Mammary epithelial cell (primary cell): ENCODE results near the gene HKDC1.

Source experiments
- CTCF ChIP-seq, 2 donors: IDR thresholded peaks in 1 of 2; conservative IDR thresholded peaks in 1 of 2; 2 replicates each; pipeline ENCODE4 v1.5.1; 2011 to 2012; ENCODE audit warnings: inconsistent platforms in 2 of 2, low read length in 2 of 2, mild to moderate bottlenecking in 2 of 2, control low read depth in 1 of 2, low read depth in 1 of 2; ENCODE audit not compliant: insufficient read depth in 1 of 2; ENCODE audit errors: extremely low read depth in 1 of 2
- EZH2 ChIP-seq: IDR thresholded peaks from 2 replicates; pipeline ENCODE4 v1.6.1; 2012; ENCODE audit warnings: low read length, inconsistent platforms, borderline replicate concordance

- TF ChIP-seq CTCF (conservative IDR thresholded peaks at IDR 0.05 in 1 of 2, IDR thresholded peaks at IDR 0.05 in 1 of 2; ENCODE audit: extremely low read depth in 1 of 2, insufficient read depth in 1 of 2, low read depth in 1 of 2, low read length in 2 of 2) (no peak), EZH2 (no peak)
These were observed 5.4 kb upstream of the HKDC1 start for GRCh38 chr10:69214666-69215131.
